IPS-NIHi7 (cell line): ENCODE measurements around the gene WDR76.

Experiments used
- DNase-seq: peaks from one replicate; pipeline ENCODE4 v3.0.0; 2012; ENCODE audit warnings: mixed read lengths; ENCODE audit errors: extremely low spot score

The WDR76 gene

GRCh38 chr15:43877371-43877770 lies 50.6 kb downstream of the WDR76 start:
- DNase-seq: no peak

- DNase-seq: no peak
These were observed 51.6 kb downstream of the WDR76 start for GRCh38 chr15:43878446-43878845.

- DNase-seq: no peak
These were observed 52.9 kb downstream of the WDR76 start for GRCh38 chr15:43879386-43880355.

DNA sequence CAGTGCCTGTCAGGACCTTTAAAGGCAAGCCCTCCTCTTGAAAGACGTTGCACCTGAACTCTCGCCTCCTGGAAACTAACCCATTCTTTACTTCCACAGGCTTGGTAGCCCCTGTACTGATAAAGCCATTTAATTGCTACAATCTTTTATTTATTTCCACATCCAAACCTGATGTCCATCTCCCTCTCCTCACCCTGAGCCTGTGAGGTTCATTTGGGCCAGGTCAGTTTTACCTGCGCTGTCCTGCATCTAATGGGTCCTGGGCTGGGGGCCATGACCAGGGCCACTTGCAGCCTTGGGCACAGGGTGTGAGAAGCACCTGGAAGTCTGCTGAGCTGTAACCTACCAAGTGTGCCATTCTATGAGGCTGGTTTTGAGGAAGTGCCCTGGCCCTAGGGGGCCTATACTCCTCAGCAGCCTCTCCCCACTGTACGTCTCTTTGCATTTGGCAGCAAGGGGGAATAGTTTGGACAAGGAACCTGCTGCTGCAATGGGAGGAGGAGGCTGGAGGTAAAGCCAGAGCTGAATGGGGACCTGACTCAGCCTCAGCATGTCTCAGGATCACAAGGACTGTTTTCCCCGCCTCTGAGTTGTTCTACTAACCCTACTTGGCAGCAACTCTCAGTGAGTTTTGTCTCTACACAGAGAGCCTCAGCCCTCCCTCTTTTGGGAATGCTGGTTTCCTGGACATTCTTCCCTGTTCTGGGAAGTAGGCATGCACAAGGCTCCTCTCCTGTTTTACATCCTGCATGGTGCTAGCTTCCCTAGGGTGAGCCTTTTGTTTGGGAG lies 53.8 kb downstream of the WDR76 start:
- DNase-seq: no peak

- no peak for DNase-seq
These were observed 54.4 kb downstream of the WDR76 start for GRCh38 chr15:43881245-43881644.

DNA sequence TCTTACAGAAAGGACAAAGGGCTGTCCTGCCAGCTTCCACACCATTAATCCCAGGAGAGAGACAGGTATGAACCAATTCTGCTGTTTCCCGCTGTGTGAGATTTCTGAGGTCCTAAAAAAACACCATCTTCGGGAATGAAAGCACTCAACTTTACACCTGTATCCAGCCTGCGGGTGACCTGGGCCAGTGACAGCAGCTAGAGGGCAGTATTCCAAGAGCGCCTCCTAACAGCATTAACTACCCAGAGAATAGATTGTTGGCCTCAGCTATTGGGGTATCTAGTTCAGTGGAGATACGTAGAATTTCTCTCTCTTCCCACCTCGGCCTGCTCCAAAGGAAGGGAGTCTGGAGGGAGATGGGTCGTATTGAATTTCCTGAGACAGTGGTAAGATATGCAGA lies 55.1 kb downstream of the WDR76 start:
- DNase-seq: peak; percentile 71

DNA sequence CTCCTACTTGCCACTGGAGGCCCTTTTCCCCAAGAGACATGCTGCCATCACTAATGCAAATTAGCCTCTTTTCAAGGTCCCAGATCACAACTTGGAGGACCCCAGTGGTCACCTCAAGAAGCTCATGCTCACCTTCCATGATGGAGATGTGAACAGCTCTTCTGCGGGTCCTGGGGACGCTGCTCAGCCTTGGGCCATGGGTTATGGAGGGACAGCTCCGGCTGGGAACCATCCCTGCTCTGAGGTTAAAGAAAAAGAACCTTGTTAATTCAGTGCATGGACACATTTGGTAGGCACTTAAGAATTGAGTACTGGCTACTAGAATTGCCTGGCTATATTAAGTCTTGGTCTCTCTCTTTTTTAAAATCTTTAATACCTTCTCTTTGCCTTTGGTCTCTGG lies 56.8 kb downstream of the WDR76 start:
- no peak for DNase-seq

- no peak for DNase-seq
These were observed 59.8 kb downstream of the WDR76 start for GRCh38 chr15:43886558-43886957.

DNA sequence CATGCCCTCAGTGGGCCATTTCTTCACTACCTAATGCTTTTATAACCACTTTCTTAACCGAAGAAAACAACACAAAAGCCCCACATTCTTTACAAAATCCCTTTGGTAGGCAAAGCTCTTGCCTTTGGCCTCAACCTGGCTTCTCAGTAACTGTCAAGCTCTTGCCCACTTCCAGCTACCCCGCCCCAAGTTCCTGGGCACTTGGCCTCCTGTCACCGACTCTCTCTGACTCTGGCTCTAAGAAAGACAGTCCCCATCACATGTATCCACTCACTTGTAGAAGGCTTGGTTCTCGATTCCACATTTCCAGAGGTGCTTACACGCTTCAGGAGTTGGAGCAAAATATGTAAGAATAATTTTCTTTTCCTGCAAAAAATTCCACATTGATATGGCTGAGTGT lies 61.1 kb downstream of the WDR76 start:
- no peak for DNase-seq

DNA sequence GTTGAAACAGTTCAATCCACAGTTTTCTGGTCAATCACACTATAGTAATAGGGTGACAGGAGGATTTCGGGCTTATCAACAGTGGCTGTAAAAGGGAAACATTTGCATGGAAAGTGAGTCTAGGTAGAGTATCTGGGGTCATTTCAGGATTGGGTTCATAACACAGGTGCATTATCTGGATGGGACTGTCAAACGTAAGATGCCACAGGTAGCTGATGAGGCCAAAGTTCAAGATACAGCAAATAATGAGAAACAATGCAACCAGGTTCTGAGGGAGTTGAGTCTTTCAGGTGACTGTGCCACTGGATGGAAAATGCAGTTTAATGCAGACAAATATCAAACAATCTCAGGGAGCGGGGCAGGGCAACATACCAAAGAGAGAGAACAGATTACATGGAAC lies 62.2 kb downstream of the WDR76 start:
- no peak for DNase-seq

- DNase-seq: no peak
These were observed 67.2 kb downstream of the WDR76 start for GRCh38 chr15:43893956-43894355.

DNA sequence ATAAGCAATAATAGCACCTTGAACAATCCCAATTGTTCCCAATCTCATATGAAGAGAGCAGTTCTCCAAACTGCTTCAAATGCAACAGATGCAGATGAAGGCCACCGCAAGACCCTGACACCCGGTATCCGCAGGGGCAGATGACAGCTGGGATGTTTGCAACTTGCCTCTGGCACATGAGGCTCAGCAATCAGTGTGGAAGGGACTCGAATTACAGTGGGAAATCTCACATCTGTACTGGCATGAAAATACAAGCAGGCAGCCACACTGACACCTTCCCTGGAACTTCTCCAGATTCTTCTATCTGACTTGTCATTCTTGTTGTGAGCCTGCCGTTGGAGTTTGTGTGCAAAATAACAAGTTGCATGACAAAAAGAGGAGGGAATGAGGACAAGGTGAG lies 68.8 kb downstream of the WDR76 start:
- no peak for DNase-seq

DNA sequence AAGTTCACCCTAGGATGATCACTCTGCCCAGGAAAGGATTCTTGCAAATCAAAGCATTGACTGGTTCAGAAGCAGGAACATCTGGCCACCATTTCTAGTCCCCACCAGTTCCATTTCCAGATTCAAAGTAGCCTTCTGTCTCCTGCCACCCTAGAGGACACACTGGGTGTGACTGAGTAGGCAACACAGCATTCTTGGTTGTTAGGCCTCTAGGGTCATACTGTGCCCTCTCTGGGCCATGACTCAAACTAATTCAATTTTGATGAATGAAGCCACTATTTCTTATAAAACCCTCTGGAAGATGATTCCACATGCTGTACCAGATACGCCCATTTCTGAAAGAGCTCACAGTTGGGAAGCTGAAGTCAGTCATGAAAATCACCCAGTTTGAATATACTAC lies 69.7 kb downstream of the WDR76 start:
- DNase-seq: no peak

- DNase-seq: no peak
These were observed 72.1 kb downstream of the WDR76 start for GRCh38 chr15:43898891-43899290.

GRCh38 chr15:43899928-43900327 lies 73.1 kb downstream of the WDR76 start:
- DNase-seq: no peak

GRCh38 chr15:43900996-43901395 lies 74.2 kb downstream of the WDR76 start:
- DNase-seq: no peak

- DNase-seq: no peak
These were observed 74.7 kb downstream of the WDR76 start for GRCh38 chr15:43901495-43901894.

GRCh38 chr15:43903864-43904290 lies 77.1 kb downstream of the WDR76 start:
- peak; percentile 93 for DNase-seq

DNA sequence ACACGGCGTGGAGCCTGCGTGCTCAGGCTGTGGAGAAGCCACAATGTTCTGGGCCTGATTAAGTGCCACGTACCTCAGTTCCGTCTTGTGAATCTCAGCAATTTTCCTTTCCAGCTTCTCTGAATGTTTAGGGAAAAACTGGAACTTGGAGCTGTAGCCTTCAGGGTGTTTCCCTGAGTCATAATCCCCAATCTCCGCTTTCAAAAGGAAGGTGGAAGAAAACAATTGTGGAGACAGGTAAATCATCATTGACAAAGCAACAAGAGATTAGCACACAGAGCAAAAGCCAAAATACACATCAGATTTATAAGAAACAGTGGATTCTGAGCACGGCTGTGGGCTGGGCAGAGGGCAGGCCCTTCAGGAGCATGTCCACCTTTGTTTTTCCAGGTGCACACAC lies 79.0 kb downstream of the WDR76 start:
- no peak for DNase-seq

GRCh38 chr15:43908516-43909050 lies 81.8 kb downstream of the WDR76 start:
- no peak for DNase-seq

- DNase-seq: no peak
These were observed 84.5 kb downstream of the WDR76 start for GRCh38 chr15:43911235-43911781.

DNA sequence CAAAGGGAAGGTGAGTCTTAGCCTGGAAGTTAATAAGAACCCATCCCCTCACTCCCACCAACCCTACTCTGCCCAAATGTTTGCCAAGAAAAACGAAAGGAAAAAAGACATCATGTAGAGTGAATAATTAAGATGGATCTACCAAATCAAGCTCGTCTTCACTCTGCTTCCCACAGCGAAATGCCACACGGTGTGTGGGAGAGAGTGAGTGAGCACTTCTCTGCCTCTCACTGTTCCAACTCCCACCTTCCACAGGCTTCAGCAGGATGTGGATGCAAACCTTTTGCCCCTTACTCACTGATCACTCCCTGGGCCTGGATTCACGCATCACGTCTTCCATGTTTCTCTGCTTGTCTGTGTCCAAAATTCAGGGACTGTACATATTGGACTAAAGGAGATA lies 85.4 kb downstream of the WDR76 start:
- DNase-seq: no peak
